ENCODE data around the gene DPP3. TPM values are rescaled to one million over a fixed set of nuclear protein-coding genes. Genes with fewer than 3 reads are reported as not detected.

DPP3 gene
- total RNA-seq, 1 donor: 70.4 TPM

- no peak overlapping the region for H3K4me3 ChIP-seq (ENCODE audit: low read depth, low read length)
- DNase-seq (ENCODE audit: low read depth): no peak
- no peak for TF ChIP-seq CTCF (IDR thresholded peaks at IDR 0.05; ENCODE audit: insufficient read depth, low read depth, low read length)
Measured at GRCh38 chr11:66548041-66548440, 67.8 kb downstream of the DPP3 start.

GRCh38 chr11:66548774-66549630 lies 68.8 kb downstream of the DPP3 start:
- no peak for DNase-seq (ENCODE audit: low read depth)
- no peak overlapping the region for H3K4me3 ChIP-seq (ENCODE audit: low read depth, low read length)
- TF ChIP-seq CTCF (IDR thresholded peaks at IDR 0.05; ENCODE audit: insufficient read depth, low read depth, low read length): no peak

- no peak for TF ChIP-seq CTCF (IDR thresholded peaks at IDR 0.05; ENCODE audit: insufficient read depth, low read depth, low read length)
- H3K4me3 ChIP-seq (ENCODE audit: low read depth, low read length): no peak overlapping the region
- DNase-seq (ENCODE audit: low read depth): no peak
Measured at GRCh38 chr11:66549696-66550095, 69.5 kb downstream of the DPP3 start.

GRCh38 chr11:66550887-66551286 lies 70.7 kb downstream of the DPP3 start:
- no peak for TF ChIP-seq CTCF (IDR thresholded peaks at IDR 0.05; ENCODE audit: insufficient read depth, low read depth, low read length)
- no peak for DNase-seq (ENCODE audit: low read depth)
- H3K4me3 ChIP-seq (ENCODE audit: low read depth, low read length): no peak overlapping the region

- TF ChIP-seq CTCF (IDR thresholded peaks at IDR 0.05; ENCODE audit: insufficient read depth, low read depth, low read length): no peak
- no peak for DNase-seq (ENCODE audit: low read depth)
- no peak overlapping the region for H3K4me3 ChIP-seq (ENCODE audit: low read depth, low read length)
Measured at GRCh38 chr11:66554602-66555001, 74.4 kb downstream of the DPP3 start.

GRCh38 chr11:66555416-66555815 lies 75.2 kb downstream of the DPP3 start:
- no peak for DNase-seq (ENCODE audit: low read depth)
- no peak for TF ChIP-seq CTCF (IDR thresholded peaks at IDR 0.05; ENCODE audit: insufficient read depth, low read depth, low read length)
- H3K4me3 ChIP-seq (ENCODE audit: low read depth, low read length): no peak overlapping the region

- no peak for TF ChIP-seq CTCF (IDR thresholded peaks at IDR 0.05; ENCODE audit: insufficient read depth, low read depth, low read length)
- no peak overlapping the region for H3K4me3 ChIP-seq (ENCODE audit: low read depth, low read length)
- DNase-seq (ENCODE audit: low read depth): no peak
Measured at GRCh38 chr11:66556086-66556485, 75.9 kb downstream of the DPP3 start.
